GM19328 (cell line): ENCODE results near the gene CDH12.
"Not testable (repeated sequence)": the region's sequence is repeated elsewhere in the genome, so short reads cannot be mapped to it uniquely, and the experiment has no call there.

Source experiments
- ATAC-seq: cut with Tn5 transposase; IDR thresholded peaks from one replicate; pipeline ENCODE4 v1.9.1; 2021; ENCODE audit warnings: mild to moderate bottlenecking, moderate library complexity; ENCODE audit not compliant: unreplicated experiment

CDH12 gene

DNA sequence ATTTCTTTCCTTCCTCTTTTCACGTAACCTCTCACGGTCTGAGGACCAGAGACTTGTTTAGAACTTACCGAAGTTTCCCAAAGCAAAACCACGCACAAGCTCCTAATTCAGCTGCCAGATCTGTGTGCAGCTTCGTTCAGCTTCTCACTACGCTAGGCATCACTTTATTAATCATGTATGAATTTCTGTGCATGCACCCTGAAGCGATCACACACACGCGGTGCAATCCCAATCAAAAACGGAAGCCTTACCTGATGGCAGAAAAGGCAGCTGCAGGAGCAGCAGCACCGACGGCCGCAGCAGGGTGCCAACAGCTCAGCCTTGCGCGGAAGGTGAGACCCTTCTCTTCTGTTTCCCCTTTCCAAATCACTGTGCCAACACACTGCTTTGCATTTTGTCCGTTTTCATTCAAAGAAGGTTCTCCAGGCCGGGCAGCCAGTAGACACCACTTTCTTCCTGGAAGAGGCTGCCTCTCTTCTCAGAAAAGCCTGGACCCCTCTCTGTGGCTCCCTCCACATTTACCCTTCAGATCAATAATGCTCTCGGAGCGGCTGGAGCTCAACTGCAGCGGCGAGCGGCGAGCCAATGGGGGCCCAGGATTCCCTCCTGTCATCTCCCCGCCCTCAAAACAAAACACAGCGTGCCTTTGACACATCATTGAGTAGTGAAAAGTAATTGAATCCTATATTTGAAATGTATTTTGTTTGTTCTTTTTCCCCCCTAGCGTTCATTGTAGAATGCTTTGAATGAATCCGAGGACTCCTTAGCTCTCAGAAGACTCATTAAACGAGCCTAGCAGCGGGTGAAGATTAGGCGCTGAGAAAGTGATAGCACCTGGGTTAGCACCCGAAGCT, at the start of gene CDH12:
TSS of gene CDH12 (minus strand) at position 538 of the 854 bp plus-strand sequence.
- ATAC-seq, result no peak

DNA sequence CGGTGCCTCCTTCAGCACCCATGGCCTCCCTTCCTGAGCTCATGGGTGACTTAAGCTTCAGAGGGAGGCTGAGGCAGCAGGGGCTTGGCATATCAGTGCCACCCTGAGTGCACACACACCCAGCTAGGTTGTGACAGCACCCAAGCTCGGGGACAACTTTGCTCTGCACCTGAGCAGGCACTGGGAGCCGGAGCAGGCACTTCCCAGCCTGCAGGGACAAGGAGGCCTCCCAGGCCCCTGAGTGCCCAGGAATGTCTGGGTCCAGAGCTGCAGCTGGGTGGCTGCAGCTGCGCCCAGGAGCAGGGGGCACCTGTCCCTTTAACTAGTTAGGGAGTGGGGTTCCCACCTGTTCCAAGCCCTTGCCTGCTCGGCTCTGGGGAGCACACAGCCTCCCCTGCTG, 48.7 kb upstream of the CDH12 start:
- no peak for ATAC-seq

DNA sequence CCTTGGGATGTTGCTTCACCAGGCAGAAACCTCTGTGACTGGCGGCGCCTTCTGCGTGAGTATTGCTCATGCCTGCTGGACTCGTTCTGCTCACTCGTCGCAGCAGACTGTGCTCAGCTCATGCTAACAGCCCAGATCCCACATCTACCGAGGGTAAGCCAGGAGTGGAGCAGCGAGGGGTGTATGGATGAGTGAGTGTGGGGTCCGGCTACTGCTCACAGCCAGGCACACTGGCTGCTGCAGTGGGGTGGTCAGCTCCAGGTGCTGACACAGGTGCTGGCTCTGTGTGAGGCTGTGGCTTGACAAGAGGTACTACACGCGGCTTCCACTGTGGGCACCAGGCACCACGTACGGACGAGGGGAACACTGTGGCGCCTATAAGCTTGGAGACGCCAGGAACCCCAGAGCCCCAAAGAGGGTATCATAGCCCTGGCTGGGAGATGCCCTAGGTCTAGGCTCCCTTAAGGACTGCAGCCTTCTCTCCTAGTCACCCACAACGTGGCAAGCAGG, 47.7 kb upstream of the CDH12 start:
- ATAC-seq, result no peak

DNA sequence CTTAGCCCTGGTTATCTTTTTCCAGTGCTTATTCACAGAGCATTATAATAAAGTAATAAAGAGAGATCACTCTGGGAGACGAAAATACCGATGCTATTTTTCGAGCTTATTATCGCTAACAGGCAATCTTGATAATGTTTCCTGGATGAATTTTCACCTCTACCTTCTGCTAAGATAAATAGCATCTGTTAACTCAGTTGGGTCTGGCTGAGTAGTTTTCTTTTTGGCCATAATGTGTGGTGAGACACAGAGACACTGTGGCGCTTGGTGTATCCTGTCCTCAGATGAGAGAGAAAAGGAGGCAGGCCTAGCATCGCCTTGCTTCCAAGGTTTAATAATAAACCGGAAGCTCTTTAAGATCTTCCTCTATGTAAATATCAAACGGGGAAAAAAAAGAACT, 46.2 kb upstream of the CDH12 start:
- no peak for ATAC-seq

DNA sequence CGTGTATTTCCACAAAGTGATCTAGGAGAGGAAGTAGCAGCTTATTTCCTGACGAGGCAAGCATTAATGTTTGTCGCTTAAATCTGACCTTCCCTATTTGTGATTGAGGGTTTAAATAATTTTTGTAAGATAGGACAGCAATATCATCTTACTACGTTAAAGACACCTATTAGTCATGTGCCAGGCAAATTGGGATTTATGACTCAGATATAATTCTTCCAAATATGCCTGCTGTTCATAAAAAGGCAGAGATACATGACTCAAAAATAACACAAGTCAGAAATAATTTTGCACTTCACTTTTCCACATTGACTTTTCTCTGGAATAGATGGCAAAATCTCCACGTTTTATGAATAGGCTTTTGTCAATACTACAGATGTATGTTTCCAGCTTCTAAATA, 43.0 kb upstream of the CDH12 start:
- no peak for ATAC-seq

DNA sequence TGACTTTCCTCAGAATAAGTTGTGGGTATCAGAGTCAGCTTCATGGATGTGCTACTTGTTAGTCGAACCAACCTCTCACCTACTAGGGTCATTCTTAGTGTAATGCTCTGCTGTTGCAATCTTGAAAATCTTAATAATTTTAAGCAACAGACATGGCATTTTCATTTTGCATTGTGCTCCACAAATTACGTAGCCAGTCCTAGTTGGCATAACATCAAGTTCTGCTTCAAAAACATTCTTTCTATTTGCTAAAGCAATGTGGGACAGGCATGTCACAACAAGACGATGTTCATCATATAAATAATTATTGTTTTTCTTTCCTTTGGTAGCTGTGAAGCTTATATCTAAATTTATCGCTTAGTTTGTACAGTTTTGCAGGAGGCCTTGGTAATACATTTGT, 39.3 kb upstream of the CDH12 start:
- ATAC-seq, result no peak

DNA sequence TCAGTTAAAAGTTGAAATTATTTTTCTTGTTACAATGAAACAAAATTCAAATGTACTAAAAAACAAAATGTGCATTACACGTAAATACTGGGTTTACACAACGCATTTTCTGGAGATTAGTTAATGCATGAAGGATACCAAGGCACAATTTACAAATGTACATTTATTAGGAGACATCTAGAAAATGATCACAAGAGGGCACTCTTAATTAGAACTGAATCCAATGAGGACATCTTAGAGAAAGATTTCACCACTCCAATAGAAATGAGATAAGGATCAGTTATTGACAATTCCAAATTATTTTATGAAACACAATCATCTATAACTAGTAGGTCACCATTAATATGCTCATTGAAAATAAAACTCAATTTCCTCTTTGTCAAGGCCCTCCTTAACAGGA, 36.6 kb upstream of the CDH12 start:
- no peak for ATAC-seq

DNA sequence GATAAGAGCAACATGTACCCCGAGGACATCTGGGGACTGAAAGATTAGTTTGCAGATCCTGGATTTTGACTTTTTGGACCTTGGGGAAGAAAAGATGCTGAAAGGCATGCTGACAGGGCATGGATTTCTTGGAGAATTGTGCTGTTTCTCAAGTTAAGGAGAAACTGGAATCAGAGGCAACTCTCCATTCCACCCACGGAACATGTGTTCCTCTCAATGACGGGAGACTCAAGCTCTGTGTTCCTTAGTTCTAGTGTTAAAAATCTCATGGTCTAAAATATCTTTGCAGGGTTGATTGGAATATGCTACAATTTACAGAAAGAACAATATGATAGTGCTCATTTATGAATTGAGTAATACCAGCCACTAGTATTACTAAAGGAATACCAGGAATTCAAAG, 34.4 kb upstream of the CDH12 start:
- ATAC-seq, result no peak

DNA sequence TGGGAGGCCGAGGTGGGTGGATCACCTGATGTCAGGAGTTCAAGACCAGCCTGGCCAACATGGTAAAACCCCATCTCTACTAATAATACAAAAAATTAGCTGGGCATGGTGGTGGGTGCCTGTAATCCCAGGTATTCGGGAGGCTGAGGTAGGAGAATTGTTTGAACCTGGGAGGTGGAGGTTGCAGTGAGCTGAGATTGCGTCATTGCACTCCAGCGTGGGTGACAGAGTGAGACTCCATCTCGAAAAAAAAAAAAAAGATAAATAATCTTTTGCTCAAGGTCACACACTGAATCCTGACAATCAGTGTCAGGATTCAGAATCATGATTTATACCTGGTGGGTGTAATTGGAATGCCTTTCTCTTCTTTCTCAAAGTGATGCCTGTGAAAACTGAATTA, 5.8 kb upstream of the CDH12 start:
- ATAC-seq, result not testable (repeated sequence)

DNA sequence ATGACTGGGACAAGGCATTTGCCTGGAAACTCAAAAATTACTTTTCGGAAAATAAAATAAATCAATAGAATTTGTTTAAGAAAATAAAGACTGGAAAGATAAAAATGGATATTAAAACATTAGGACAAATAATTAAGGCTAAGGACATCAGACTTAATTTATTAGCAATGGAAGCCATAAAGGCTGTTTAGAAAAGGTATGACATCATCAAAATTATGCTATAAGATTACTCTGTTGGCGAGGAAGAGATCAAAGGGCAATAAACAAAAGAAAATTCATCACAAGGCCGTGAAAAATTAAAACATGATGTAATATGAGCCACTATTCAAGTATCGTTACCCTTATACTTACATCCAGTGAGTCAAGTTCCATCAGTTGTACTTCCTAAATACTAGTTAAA, 2.7 kb upstream of the CDH12 start:
- ATAC-seq, result no peak

DNA sequence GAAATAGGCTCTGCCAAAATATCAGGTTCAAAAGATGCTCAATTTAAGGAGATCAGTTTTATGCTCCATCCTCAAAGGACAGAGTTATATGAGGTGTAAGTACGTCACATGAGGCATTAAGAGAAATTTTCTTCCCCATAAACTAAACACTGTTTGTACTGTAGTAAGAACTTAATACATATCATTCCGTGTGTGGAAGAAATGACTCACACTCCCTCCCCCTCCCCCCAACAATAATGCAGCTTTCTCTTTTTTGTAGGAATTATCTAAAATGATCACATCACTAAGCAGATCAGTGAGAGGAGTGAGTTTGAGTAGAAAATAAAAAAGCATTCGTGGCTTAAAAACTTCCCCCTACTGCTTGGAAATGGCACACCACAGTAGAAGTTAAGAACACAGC, 2.2 kb downstream of the CDH12 start:
- no peak for ATAC-seq

DNA sequence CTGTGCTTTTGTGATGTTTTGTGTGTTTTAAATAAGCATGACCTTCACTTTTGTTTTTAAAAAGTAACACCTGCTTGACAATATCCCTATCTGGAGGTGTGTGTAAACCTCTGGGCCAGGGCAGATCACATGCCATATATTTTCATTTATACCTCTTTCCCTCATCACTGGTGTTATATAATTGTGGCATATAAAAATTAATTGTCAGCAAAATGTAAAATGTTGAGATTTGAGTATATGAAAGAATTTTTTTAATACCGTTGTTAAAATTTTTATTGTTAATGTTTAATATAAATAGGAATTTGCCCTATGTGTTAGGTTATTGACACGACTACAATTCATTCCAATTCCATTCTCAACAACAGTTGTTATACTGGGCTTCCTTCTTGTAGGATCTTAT, 6.5 kb downstream of the CDH12 start:
- ATAC-seq, result no peak

DNA sequence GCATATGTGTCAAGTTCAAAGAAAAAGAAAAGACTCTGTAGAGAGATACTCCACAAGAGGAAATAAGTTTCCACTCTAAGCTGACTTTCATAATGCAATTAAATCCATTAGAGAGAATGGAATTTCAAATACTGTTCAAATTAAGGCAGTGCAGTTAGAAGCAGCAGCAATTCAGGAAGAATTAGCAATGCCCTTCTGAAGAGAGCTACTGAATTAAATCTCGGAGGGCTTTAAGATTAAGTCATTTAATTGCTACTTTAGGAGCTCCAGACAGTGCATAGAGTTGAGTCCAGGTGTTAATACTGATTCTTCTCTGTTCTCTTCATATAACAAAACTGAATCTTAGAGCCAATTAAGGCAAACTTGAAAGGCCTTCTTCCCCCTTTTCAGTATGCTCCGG, 8.5 kb downstream of the CDH12 start:
- ATAC-seq, result no peak

DNA sequence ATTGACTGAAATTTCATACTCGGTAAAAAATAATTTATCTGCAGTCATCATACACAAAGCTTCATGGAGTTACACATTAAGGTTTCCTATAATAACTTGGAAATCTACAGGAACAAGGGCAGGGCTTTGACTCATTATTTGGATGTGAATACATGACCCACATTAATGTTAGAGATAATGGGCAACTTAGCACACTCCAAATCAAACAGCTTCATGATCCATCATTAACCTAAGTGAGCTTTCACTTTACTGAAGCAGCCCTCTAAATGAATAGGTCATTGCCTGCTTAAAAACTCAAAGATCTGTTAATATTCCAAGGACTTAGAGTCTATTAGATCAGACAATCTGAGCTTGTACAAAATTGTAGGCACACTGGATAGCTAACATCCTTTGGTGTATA, 9.0 kb downstream of the CDH12 start:
- no peak for ATAC-seq

DNA sequence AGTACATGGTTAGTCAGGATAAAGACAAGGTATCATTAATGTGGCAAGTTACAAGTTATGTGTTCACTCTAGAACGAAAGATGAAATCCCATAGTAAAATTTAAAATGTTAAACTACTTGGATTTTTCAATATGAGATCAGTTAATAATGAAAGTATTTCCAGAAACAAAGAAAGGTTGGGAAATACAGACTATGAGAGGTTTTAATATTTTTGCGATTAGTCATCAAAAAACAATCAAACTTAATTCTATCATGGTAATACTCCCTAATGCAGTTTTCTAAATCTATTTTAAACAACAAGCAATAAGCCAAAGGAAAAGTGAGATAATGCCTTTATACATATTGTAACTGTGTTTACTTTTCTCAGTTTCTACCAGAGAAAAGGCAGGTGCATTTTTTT, 10.6 kb downstream of the CDH12 start:
- ATAC-seq, result no peak

DNA sequence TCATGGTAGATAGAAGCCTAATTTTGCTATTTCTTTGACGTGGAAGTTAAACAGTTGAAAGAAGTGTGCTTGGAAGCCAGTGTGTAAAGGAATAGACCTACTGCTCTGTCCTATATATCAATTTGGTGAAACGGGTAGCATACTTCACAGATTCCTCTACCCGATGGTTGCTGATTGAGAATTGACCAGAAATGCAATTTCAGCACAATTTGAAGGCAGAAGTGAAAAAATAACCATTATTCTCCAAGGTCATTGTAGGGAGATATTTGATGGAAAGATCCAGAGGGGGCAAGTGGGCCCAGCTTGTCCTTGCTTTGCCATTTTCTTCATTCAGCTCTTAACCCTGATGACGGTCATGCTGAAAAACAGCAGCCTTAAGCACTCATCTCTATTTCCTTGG, 15.3 kb downstream of the CDH12 start:
- ATAC-seq, result no peak

DNA sequence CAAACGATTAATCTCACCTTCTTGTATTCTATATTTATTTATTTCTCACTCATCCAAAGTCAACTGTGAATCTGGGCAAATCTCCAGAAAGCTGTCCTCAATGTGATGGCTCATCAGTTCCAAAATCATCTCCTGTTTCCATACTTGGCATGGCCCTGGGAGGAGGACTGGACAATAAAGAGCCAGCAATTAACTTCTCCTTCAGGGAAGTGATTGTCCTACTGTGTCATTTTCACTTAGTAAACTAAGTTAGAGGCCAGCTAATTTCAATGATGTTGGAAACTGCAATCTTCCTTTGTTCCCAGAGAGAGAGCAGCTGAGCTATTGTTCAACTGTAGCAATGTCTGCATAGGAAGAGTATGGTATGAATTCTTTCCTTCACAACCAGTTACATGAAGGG, 17.5 kb downstream of the CDH12 start:
- ATAC-seq, result no peak

DNA sequence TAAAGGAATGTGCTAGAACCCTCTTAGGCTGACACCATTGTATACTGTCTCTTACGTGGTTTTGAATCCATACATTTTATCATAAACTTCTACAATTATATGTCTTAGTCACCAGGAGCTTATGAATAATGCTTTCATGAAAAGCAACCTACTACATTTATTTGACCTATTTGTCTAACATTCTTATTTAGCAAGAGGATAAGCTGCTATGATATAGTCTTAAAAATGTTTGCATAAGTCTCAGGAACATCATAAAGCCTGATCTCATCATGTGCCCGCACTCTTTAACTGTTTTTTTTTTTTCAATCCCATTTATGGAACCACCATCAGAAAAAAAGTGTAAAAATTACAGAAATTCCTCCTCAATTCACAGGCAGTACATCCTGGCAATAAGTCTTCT, 59.7 kb downstream of the CDH12 start:
- ATAC-seq, result no peak

DNA sequence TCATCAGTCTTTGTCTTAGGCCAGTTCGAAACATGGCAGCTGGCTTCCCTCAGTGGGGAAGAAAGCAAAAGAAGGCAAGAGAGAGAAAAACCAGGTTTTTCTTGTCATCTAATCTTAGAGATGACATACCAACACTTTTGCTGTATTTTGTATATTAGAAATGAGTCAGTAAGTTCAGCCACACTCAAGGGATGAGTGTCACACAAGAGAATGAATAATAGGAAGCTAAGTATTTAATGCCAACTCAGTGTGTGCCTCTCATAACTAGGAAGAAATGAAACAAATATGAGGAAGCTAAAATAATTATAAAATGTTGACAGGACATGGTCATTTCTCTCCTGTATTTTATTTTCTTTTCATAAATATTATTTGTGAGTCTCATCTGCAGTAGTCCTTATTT, 65.3 kb downstream of the CDH12 start:
- ATAC-seq, result no peak

DNA sequence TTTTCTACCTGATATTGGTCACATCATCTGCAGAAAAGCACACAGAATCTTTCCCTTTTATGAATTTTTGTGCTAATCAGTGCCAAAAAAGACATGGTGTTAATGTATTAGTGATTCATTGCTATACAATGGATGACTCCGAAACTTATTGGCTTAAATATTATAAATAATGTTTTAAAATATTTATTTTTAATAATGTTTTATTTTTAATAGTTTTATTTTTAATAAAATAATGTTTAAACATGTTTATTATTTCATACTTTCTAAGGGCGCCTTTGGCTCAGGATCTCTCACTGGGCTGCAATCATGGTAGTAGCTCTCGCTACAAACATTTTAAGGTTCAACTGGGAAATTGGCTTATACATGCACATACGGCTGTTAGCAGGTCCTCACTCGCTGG, 65.7 kb downstream of the CDH12 start:
- ATAC-seq, result no peak

DNA sequence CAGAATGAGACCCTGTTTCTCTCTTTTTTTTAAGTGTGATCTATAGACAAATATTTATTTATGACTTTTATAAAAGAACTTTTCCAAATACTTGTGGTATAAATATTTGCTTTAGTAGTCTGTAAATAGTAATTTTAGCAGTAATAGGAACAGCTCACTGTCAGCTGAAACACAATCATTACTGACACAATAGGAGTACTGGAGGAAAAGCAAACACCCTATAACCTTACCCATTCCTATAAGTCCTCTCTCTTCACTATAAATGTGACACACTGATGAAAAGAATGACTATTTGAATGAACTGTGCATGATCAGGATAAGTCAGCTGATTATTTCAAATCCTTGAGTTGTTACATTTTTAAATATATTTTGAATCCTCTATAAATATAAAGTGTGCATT, 72.4 kb downstream of the CDH12 start:
- no peak for ATAC-seq

DNA sequence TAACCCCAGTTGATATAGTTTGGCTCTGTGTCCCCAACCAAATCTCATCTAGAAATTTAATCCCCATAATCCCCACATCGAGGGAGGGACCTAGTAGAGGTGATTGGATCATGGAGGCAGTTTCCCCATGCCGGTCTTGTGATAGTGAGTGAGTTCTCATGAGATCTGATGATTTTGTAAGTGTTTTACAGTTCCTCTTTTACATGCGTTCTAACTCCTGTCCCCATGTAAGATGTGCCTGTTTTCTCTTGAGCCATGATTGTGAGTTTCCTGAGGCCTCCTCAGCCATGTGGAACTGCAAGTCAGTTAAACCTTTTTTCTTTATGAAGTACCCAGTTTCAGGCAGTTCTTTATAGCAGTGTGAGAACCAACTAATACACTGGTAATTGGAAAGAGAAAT, 73.6 kb downstream of the CDH12 start:
- ATAC-seq, result no peak

DNA sequence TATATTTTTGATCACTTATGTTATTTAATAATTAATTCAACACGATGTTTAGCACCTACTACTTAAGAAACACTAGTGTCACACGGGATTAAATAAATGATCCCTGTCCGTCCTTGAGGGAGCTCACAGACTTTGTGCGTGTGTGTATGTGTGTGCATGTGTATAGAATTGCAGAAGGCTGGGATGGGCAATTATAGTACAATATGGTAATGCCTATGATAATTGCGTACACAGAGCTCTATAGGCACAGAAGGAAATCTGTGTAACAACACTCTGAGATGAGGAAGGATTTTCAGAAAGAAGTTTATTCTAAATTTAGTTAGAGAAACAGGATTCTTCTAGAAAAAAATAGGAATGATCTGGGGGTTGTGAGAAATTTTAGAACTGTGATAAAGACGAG, 76.9 kb downstream of the CDH12 start:
- no peak for ATAC-seq
